HepG2 (cell line): ENCODE data around the gene GPRASP3. TPM values are rescaled to one million over a fixed set of nuclear protein-coding genes. Genes with fewer than 3 reads are reported as not detected.

Experiments
- ATAC-seq: fragments of 200-7000 bp; cut with Tn5 transposase; 3 replicates; pipeline ENCODE4 v1.9.1; 2020; ENCODE audit warnings: mild to moderate bottlenecking, moderate library complexity
- BruUV-seq: library from RNA; stranded (reverse); fragments of 400-500 nt; replicated peaks from 2 replicates; lab custom pipeline; 2021; lab: Mats Ljungman, UMichigan
- CTCF ChIA-PET: fragments of 300-600 bp; formaldehyde crosslinking; extraction: SDS; loops from one replicate; lab custom pipeline; 2021; ENCODE audit warnings: low total read pairs, inconsistent platforms, low intra/inter-chr PET ratio; lab: Yijun Ruan, JAX
- POLR2A ChIA-PET: fragments of 350-600 bp; sonication (Branson Sonifier 250); formaldehyde crosslinking; loops from one replicate; lab custom pipeline; 2020; ENCODE audit warnings: antibody characterized with exemption, inconsistent platforms; lab: Yijun Ruan, JAX
- DNase-seq: peaks from one replicate; pipeline ENCODE4 v3.0.0-alpha.2; 2015; ENCODE audit warnings: low spot score
- FAIRE-seq: peaks from 3 replicates; lab custom pipeline; 2011; peaks lifted over from hg19 to GRCh38; lab: Jason Lieb, UNC
- H2AFZ ChIP-seq: one replicate; pipeline ENCODE4 v1.6.1; 2011; ENCODE audit warnings: low read length, inconsistent platforms
- H3K27ac ChIP-seq: fragments of 300-600 bp; 3 replicates; pipeline ENCODE4 v1.8.0; 2011; ENCODE audit warnings: mixed run types, mild to moderate bottlenecking, mixed read lengths, low read length, inconsistent platforms; ENCODE audit not compliant: insufficient read depth; ENCODE audit errors: extremely low read length
- H3K27me3 ChIP-seq, 2 experiments: fragments of 200-600 bp in 1 of 2; 2 replicates in 1 of 2; 3 replicates in 1 of 2; pipeline versions ENCODE4 v1.6.0 to v1.8.0; 2011; ENCODE audit warnings: low read length in 2 of 2, mild to moderate bottlenecking in 2 of 2, moderate library complexity in 2 of 2, inconsistent platforms in 1 of 2; ENCODE audit not compliant: insufficient read depth in 2 of 2, control insufficient read depth in 1 of 2
- H3K36me3 ChIP-seq, 2 experiments: fragments of 200-600 bp in 1 of 2; replicated peaks in 1 of 2; 2 replicates in 1 of 2; 3 replicates in 1 of 2; pipeline versions ENCODE4 v1.5.1 to v1.8.0; 2011; ENCODE audit warnings: low read length in 2 of 2, inconsistent platforms in 1 of 2; ENCODE audit not compliant: insufficient read depth in 2 of 2, control insufficient read depth in 1 of 2
- H3K4me1 ChIP-seq: 2 replicates; pipeline ENCODE4 v1.5.1; 2012; ENCODE audit warnings: low read length, inconsistent platforms; ENCODE audit not compliant: insufficient read depth
- H3K4me2 ChIP-seq: 2 replicates; pipeline ENCODE4 v1.6.0; 2011; ENCODE audit warnings: low read depth, low read length, inconsistent platforms
- H3K4me3 ChIP-seq, 3 experiments: fragments of 200-600 bp in 1 of 3; sonication (generic), shearing (Covaris generic) in 1 of 3; replicated peaks in 1 of 3; 2 replicates each; pipeline ENCODE4 v1.5.1; 2011 to 2016; ENCODE audit warnings: low read length in 3 of 3, inconsistent platforms in 2 of 3, low read depth in 2 of 3, mild to moderate bottlenecking in 2 of 3, control low read depth in 1 of 3, mixed read lengths in 1 of 3; ENCODE audit not compliant: insufficient read depth in 1 of 3
- H3K79me2 ChIP-seq: one replicate; pipeline ENCODE4 v1.6.1; 2011; ENCODE audit warnings: low read length, inconsistent platforms; ENCODE audit not compliant: insufficient read depth
- H3K9ac ChIP-seq: 2 replicates; pipeline ENCODE4 v1.6.0; 2011; ENCODE audit warnings: mild to moderate bottlenecking, low read depth, low read length, inconsistent platforms; ENCODE audit not compliant: insufficient read depth
- H3K9me3 ChIP-seq: 2 replicates; pipeline ENCODE4 v1.5.1; 2012; ENCODE audit warnings: mild to moderate bottlenecking, low read length
- H4K20me1 ChIP-seq: 2 replicates; pipeline ENCODE4 v1.6.0; 2011; ENCODE audit warnings: inconsistent platforms, mild to moderate bottlenecking, low read length, moderate library complexity; ENCODE audit not compliant: insufficient read depth
- HNF4A ChIP-seq: sonication (generic); formaldehyde crosslinking; IDR thresholded peaks from 2 replicates; pipeline ENCODE4 v1.4.0; 2020; ENCODE audit warnings: missing genetic modification reagents
- KAT8 ChIP-seq: IDR thresholded peaks from 2 replicates; pipeline ENCODE4 v1.6.1; 2016; ENCODE audit warnings: missing genetic modification reagents, missing compliant biosample characterization
- SMYD3 ChIP-seq: sonication (generic); formaldehyde crosslinking; IDR thresholded peaks from 2 replicates; pipeline ENCODE4 v1.8.1; 2023; ENCODE audit warnings: mild to moderate bottlenecking, missing genetic modification reagents
- SOX13 ChIP-seq, 3 experiments: fragments of 450-650 bp in 1 of 3; sonication (generic) in 1 of 3; formaldehyde crosslinking in 1 of 3; IDR thresholded peaks in 2 of 3; conservative IDR thresholded peaks in 1 of 3; 2 replicates each; pipeline versions ENCODE4 v1.5.0 to v1.6.1; 2016 to 2020; ENCODE audit warnings: antibody characterized with exemption in 1 of 3, mild to moderate bottlenecking in 1 of 3, missing compliant biosample characterization in 1 of 3, missing genetic modification reagents in 1 of 3, moderate library complexity in 1 of 3
- SUZ12 ChIP-seq: fragments of 150-350 bp; IDR thresholded peaks from 2 replicates; pipeline ENCODE4 v1.6.1; 2014; ENCODE audit warnings: low read depth, low read length
- ZC3H4 ChIP-seq: sonication (generic); formaldehyde crosslinking; IDR thresholded peaks from 2 replicates; pipeline ENCODE4 v1.4.0; 2020; ENCODE audit warnings: missing genetic modification reagents, borderline replicate concordance
- ZNF143 ChIP-seq: sonication (generic); formaldehyde crosslinking; IDR thresholded peaks from 2 replicates; pipeline ENCODE4 v1.4.0; 2020; ENCODE audit warnings: missing genetic modification reagents
- ZNF3 ChIP-seq: IDR thresholded peaks from 2 replicates; pipeline ENCODE4 v1.7.0; 2017; ENCODE audit warnings: inconsistent platforms
- ZNF432 ChIP-seq: sonication (generic); formaldehyde crosslinking; IDR thresholded peaks from 2 replicates; pipeline ENCODE4 v1.5.0; 2020; ENCODE audit warnings: missing genetic modification reagents, mild to moderate bottlenecking, borderline replicate concordance
- ZNF546 ChIP-seq: sonication (generic); formaldehyde crosslinking; conservative IDR thresholded peaks from 2 replicates; pipeline ENCODE4 v1.8.1; 2023; ENCODE audit warnings: mild to moderate bottlenecking, missing genetic modification reagents
- ZNF562 ChIP-seq: sonication (generic); formaldehyde crosslinking; IDR thresholded peaks from 2 replicates; pipeline ENCODE4 v1.8.0; 2022; ENCODE audit warnings: missing genetic modification reagents, borderline replicate concordance
- ZNF776 ChIP-seq: sonication (generic); formaldehyde crosslinking; IDR thresholded peaks from 2 replicates; pipeline ENCODE4 v1.4.0; 2020; ENCODE audit warnings: mild to moderate bottlenecking, missing genetic modification reagents
- WGBS: methylation state at CpG from one replicate; pipeline ENCODE4 v1.1.6; 2017; ENCODE audit warnings: low lambda C conversion rate; 5-methylcytosine and 5-hydroxymethylcytosine counted together
- in situ Hi-C: cut with HindIII; loops from 2 replicates; pipeline ENCODE4 v1.10.0; 2017; ENCODE audit warnings: low pct_unique_long_range_greater_than_20kb; ENCODE audit not compliant: extremely low pct_ligation_motif_present
- intact Hi-C: fragments of 100-400 bp; cut with micrococcal nuclease; formaldehyde crosslinking; loops from one replicate; pipeline ENCODE4 v1.10.0; 2022; ENCODE audit not compliant: unreplicated experiment
- polyA plus RNA-seq, 8 experiments: library from polyadenylated mRNA; depleted of rRNA in 3 of 8; stranded (reverse) in 7 of 8; unstranded in 1 of 8; fragments of >200 nt; fragmentation: Illumina TruSeq in 4 of 8; extraction: Trizol in 4 of 8; gene quantifications; 2 replicates each; pipeline versions ENCODE4 v1.2.1 to v1.2.3, GENCODE V29; 2011 to 2016; ENCODE audit warnings: low read depth in 4 of 8, missing spikeins in 1 of 8, mixed read lengths in 1 of 8; ENCODE audit not compliant: insufficient read depth in 1 of 8
- total RNA-seq, 5 experiments: library from RNA; depleted of rRNA; stranded (reverse); fragments of >200 nt; fragmentation: Illumina TruSeq; extraction: Trizol; gene quantifications; 2 replicates each; pipeline ENCODE4 v1.2.3, GENCODE V29; 2016; ENCODE audit warnings: low read depth in 1 of 5

Gene GPRASP3
- total and polyA plus RNA-seq, 2 of the 13 experiments (the other 11 are each of a cell fraction or from before 2014, with no cell fraction given), result 0.67 to 1.4 TPM

GRCh38 chrX:102712216-102712966 is 8.2 kb upstream of the GPRASP3 start, which contains the start of gene GPRASP2 (continued):
- TF ChIP-seq SMYD3 (CRISPR knock-in tag) (no peak), ZNF776 (CRISPR knock-in tag) (no peak)

DNA sequence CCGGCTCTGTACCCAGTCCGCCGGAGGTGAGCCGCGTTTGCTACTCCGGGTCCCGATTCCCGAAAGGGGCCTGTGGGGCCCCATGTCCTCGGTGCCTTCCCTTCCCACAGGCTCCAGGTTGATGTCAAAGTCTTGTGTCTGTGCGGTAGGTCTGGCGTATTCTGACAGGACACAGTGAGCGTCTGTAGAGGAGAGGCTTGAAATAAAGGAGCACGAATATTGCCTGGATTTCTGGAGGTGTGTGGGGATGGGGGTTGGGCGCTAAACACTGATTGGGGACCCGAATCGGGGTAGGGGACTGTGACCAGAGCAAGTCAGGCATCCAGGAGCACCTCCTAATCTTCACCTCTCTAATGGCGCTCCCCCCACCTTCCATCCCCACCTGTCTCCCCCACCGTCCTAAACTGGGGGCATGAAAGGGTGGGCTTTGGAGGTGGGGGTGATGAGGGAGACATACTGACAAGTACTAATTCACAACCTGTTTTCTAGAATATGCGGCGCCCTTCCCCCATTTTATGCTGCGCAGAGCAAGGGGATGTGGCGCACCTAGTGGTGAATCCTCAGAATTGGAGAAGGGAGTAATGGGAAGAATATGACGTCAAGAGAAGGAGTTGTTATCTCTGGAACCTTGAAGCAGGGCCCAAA is 7.4 kb upstream of the GPRASP3 start:
- ChIA-PET CTCF (no interaction called here), POLR2A (no interaction called here)
- Histone ChIP-seq H3K4me2 (peak overlapping the region; percentile 63), H3K36me3 (no peaks in the 10 kb centered on the region), H4K20me1 (no peaks in the 10 kb centered on the region), H2AFZ (no peak overlapping the region), H3K27me3 (no peaks in the 10 kb centered on the region), H3K27ac (no peak overlapping the region), H3K9ac (peak overlapping the region; percentile 58), H3K9me3 (no peaks in the 10 kb centered on the region), H3K4me3 (peak overlapping the region; percentile 40 to 64 (median 59); a peak in 5 of 6 replicates), H3K4me1 (no peaks in the 10 kb centered on the region), H3K79me2 (no peaks in the 10 kb centered on the region)
- TF ChIP-seq HNF4A (CRISPR knock-in tag) (no peak), KAT8 (no peak), ZNF432 (CRISPR knock-in tag) (no peak), ZNF3 (CRISPR knock-in tag) (no peak), ZC3H4 (no peak), SUZ12 (no peak), ZNF143 (CRISPR knock-in tag) (no peak), ZNF546 (CRISPR knock-in tag) (no peak), ZNF562 (CRISPR knock-in tag) (no peak), SOX13 (IDR thresholded peaks at IDR 0.05) (no peak), SOX13 (CRISPR knock-in tag; conservative IDR thresholded peaks at IDR 0.05 in 1 of 2, IDR thresholded peaks at IDR 0.05 in 1 of 2) (no peak)
- WGBS, result 85% methylated on average over 14 of the region's 23 CpGs
- peak; percentile 55 for ATAC-seq
- BruUV-seq, result no TSS peak
- FAIRE-seq, result no peak
- intact Hi-C loops (no loop called here), in situ Hi-C loops (no loop called here)
- DNase-seq, result no peak
